Embryonic facial prominence (tissue), 1 donor: ENCODE results near the gene GJB5.

Experiments
- DNase-seq: peaks from one replicate; pipeline ENCODE4 v3.0.0-alpha.2; 2016; ENCODE audit errors: extremely low spot score

GJB5 gene

GRCh38 chr1:34794790-34795180 lies 39.9 kb downstream of the GJB5 start:
- no peak for DNase-seq

GRCh38 chr1:34795916-34796315 lies 41.1 kb downstream of the GJB5 start:
- no peak for DNase-seq

GRCh38 chr1:34796990-34797389 lies 42.1 kb downstream of the GJB5 start:
- DNase-seq, result no peak

GRCh38 chr1:34800214-34800613 lies 45.4 kb downstream of the GJB5 start:
- DNase-seq, result no peak

GRCh38 chr1:34803770-34804169 lies 48.9 kb downstream of the GJB5 start:
- DNase-seq, result no peak

- no peak for DNase-seq
Measured at GRCh38 chr1:34806396-34806795, 51.5 kb downstream of the GJB5 start.
